GM21576 (cell line): Measurements from ENCODE around the gene MINPP1.
"Not testable (repeated sequence)": the region's sequence is repeated elsewhere in the genome, so short reads cannot be mapped to it uniquely, and the experiment has no call there.

Experiments used
- ATAC-seq: cut with Tn5 transposase; IDR thresholded peaks from one replicate; pipeline ENCODE4 v1.9.1; 2021; ENCODE audit warnings: mild to moderate bottlenecking, moderate library complexity; ENCODE audit not compliant: unreplicated experiment

MINPP1 gene

GRCh38 chr10:87504640-87505365 is at the start of gene MINPP1:
MINPP1 (plus strand) TSS chr10:87504893; CDS start chr10:87504916, 23 bp downstream.
- peak; percentile 90 for ATAC-seq

- not testable (repeated sequence) for ATAC-seq
Measured at GRCh38 chr10:87456586-87457220, 48.0 kb upstream of the MINPP1 start.

GRCh38 chr10:87461751-87462150 is 42.9 kb upstream of the MINPP1 start:
- not testable (repeated sequence) for ATAC-seq

- not testable (repeated sequence) for ATAC-seq
Measured at GRCh38 chr10:87466849-87467248, 37.8 kb upstream of the MINPP1 start.

GRCh38 chr10:87488733-87489132 is 16.0 kb upstream of the MINPP1 start:
- not testable (repeated sequence) for ATAC-seq

- not testable (repeated sequence) for ATAC-seq
Measured at GRCh38 chr10:87490285-87490684, 14.4 kb upstream of the MINPP1 start.

GRCh38 chr10:87492450-87492849 is 12.2 kb upstream of the MINPP1 start:
- not testable (repeated sequence) for ATAC-seq

GRCh38 chr10:87495446-87495845 is 9.2 kb upstream of the MINPP1 start:
- ATAC-seq, result not testable (repeated sequence)

GRCh38 chr10:87497386-87497785 is 7.3 kb upstream of the MINPP1 start:
- ATAC-seq, result not testable (repeated sequence)

- ATAC-seq, result not testable (repeated sequence)
Measured at GRCh38 chr10:87498106-87498789, 6.4 kb upstream of the MINPP1 start.

GRCh38 chr10:87500646-87501048 is 4.0 kb upstream of the MINPP1 start:
- ATAC-seq, result no peak

- no peak for ATAC-seq
Measured at GRCh38 chr10:87503401-87503800, 1.3 kb upstream of the MINPP1 start.

GRCh38 chr10:87503886-87504285 is 807 bp upstream of the MINPP1 start:
- no peak for ATAC-seq

- no peak for ATAC-seq
Measured at GRCh38 chr10:87504307-87504639, 420 bp upstream of the MINPP1 start.

GRCh38 chr10:87505366-87506111 is 846 bp downstream of the MINPP1 start:
- peak; percentile 56 for ATAC-seq

- ATAC-seq, result no peak
Measured at GRCh38 chr10:87506956-87507355, 2.3 kb downstream of the MINPP1 start.

GRCh38 chr10:87507879-87508483 is 3.3 kb downstream of the MINPP1 start:
- no peak for ATAC-seq

- ATAC-seq, result no peak
Measured at GRCh38 chr10:87508837-87509236, 4.1 kb downstream of the MINPP1 start.

GRCh38 chr10:87510025-87510424 is 5.3 kb downstream of the MINPP1 start:
- ATAC-seq, result no peak

GRCh38 chr10:87511526-87511925 is 6.8 kb downstream of the MINPP1 start:
- ATAC-seq, result no peak

- no peak for ATAC-seq
Measured at GRCh38 chr10:87518937-87519336, 14.2 kb downstream of the MINPP1 start.
